B cell (primary cell): Measurements from ENCODE around the gene ZNF764. TPM values are rescaled to one million over a fixed set of nuclear protein-coding genes. Genes with fewer than 3 reads are reported as not detected.

ENCODE experiments used
- ATAC-seq: fragments of 200-7000 bp; cut with Tn5 transposase; one replicate; pipeline ENCODE4 v1.10.0; 2021; ENCODE audit warnings: low read depth, mild to moderate bottlenecking, moderate number of reproducible peaks, moderate library complexity
- CTCF ChIA-PET: fragments of 350-600 bp; sonication (Branson Sonifier 250); formaldehyde crosslinking; loops from one replicate; lab custom pipeline; 2021; ENCODE audit warnings: antibody characterized with exemption, inconsistent platforms; lab: Charles Lee
- POLR2A ChIA-PET: fragments of 350-600 bp; sonication (Branson Sonifier 250); formaldehyde crosslinking; loops from one replicate; lab custom pipeline; 2021; ENCODE audit warnings: antibody characterized with exemption; lab: Charles Lee
- DNase-seq: peaks from one replicate; pipeline ENCODE4 v3.0.0; 2013
- H2AFZ ChIP-seq: 2 replicates; pipeline ENCODE4 v1.6.1; 2012; ENCODE audit warnings: mild to moderate bottlenecking, low read depth, low read length; ENCODE audit not compliant: insufficient read depth, poor library complexity, severe bottlenecking
- H3K27ac ChIP-seq, 2 donors: 1 replicate in 1 of 2; 2 replicates in 1 of 2; pipeline ENCODE4 v1.5.1; 2012 to 2013; ENCODE audit warnings: low read length in 2 of 2, mild to moderate bottlenecking in 2 of 2, moderate library complexity in 1 of 2
- H3K27me3 ChIP-seq, 4 experiments: fragments of 200-600 bp in 1 of 4; sonication (generic) in 1 of 4; replicated peaks in 1 of 4; 1 replicate in 2 of 4; 2 replicates in 2 of 4; pipeline versions ENCODE4 v1.6.1 to v1.7.0; 2013 to 2016; ENCODE audit warnings: low read length in 3 of 4, mild to moderate bottlenecking in 2 of 4, mixed read lengths in 1 of 4, moderate library complexity in 1 of 4; ENCODE audit not compliant: insufficient read depth in 4 of 4, control insufficient read depth in 3 of 4; ENCODE audit errors: control extremely low read depth in 1 of 4
- H3K36me3 ChIP-seq, 2 experiments: replicated peaks in 1 of 2; 1 replicate in 1 of 2; 2 replicates in 1 of 2; pipeline versions ENCODE4 v1.6.1 to v1.7.1; 2013; ENCODE audit warnings: low read length in 1 of 2; ENCODE audit not compliant: insufficient read depth in 2 of 2, control insufficient read depth in 1 of 2; ENCODE audit errors: control extremely low read depth in 1 of 2, extremely low read depth in 1 of 2
- H3K4me1 ChIP-seq, 2 donors: fragments of 200-600 bp in 1 of 2; sonication (generic) in 1 of 2; 1 replicate in 1 of 2; 2 replicates in 1 of 2; pipeline versions ENCODE4 v1.5.1 to v1.6.1; 2013 to 2017; ENCODE audit warnings: low read length in 2 of 2; ENCODE audit not compliant: control insufficient read depth in 2 of 2, insufficient read depth in 2 of 2
- H3K4me2 ChIP-seq: replicated peaks from 2 replicates; pipeline ENCODE3; 2012; ENCODE audit warnings: mild to moderate bottlenecking, low read depth, low read length; ENCODE audit not compliant: poor library complexity, severe bottlenecking
- H3K4me3 ChIP-seq, 5 experiments: fragments of 200-600 bp in 1 of 5; sonication (generic) in 1 of 5; 1 replicate in 3 of 5; 2 replicates in 2 of 5; pipeline versions ENCODE4 v1.5.1 to v1.7.0; 2011 to 2016; ENCODE audit warnings: low read length in 4 of 5, mild to moderate bottlenecking in 4 of 5, low read depth in 2 of 5, control low read depth in 1 of 5, moderate library complexity in 1 of 5; ENCODE audit not compliant: insufficient read depth in 1 of 5; ENCODE audit errors: control extremely low read depth in 1 of 5, extremely low read depth in 1 of 5
- H3K79me2 ChIP-seq: fragments of 200-600 bp; sonication (generic); one replicate; pipeline ENCODE4 v1.6.0; 2016; ENCODE audit warnings: low read length; ENCODE audit not compliant: control insufficient read depth, insufficient read depth
- H3K9ac ChIP-seq: fragments of 200-600 bp; sonication (generic); 2 replicates; pipeline ENCODE4 v1.6.1; 2017; ENCODE audit warnings: mild to moderate bottlenecking, low read length, moderate library complexity
- H3K9me3 ChIP-seq, 3 donors: one replicate each; pipeline versions ENCODE4 v1.6.1 to v1.7.1; 2013; ENCODE audit warnings: low read length in 2 of 3; ENCODE audit not compliant: control insufficient read depth in 2 of 3, insufficient read depth in 1 of 3; ENCODE audit errors: control extremely low read depth in 1 of 3
- H4K20me1 ChIP-seq: 2 replicates; pipeline ENCODE4 v1.6.0; 2012; ENCODE audit warnings: mild to moderate bottlenecking, low read length; ENCODE audit not compliant: insufficient read depth, control insufficient read depth, poor library complexity, severe bottlenecking
- H3K27ac Mint-ChIP-seq: one replicate; pipeline ENCODE4 v1.8.0; 2021; ENCODE audit warnings: mixed read lengths
- H3K27me3 Mint-ChIP-seq: one replicate; pipeline ENCODE4 v1.8.0; 2021; ENCODE audit warnings: mixed read lengths
- H3K4me1 Mint-ChIP-seq: one replicate; pipeline ENCODE4 v1.8.0; 2021; ENCODE audit warnings: mixed read lengths
- H3K4me3 Mint-ChIP-seq: one replicate; pipeline ENCODE4 v1.8.0; 2021; ENCODE audit warnings: mixed read lengths
- H3K9me3 Mint-ChIP-seq: one replicate; pipeline ENCODE4 v1.8.0; 2022; ENCODE audit warnings: mixed read lengths; ENCODE audit not compliant: insufficient read depth
- CTCF ChIP-seq: fragments of 200-600 bp; IDR thresholded peaks from one replicate; pipeline ENCODE4 v1.8.0; 2022; ENCODE audit warnings: antibody characterized with exemption, mild to moderate bottlenecking
- EZH2 ChIP-seq: IDR thresholded peaks from 2 replicates; pipeline ENCODE4 v1.6.1; 2012; ENCODE audit warnings: borderline replicate concordance, low read depth, mild to moderate bottlenecking, moderate library complexity, low read length; ENCODE audit not compliant: insufficient read depth, poor library complexity, severe bottlenecking
- WGBS: methylation state at CpG from one replicate; pipeline ENCODE4 v1.1.5; 2013; ENCODE audit warnings: missing lambda C conversion rate; ENCODE audit not compliant: insufficient coverage; 5-methylcytosine and 5-hydroxymethylcytosine counted together
- intact Hi-C: fragments of 100-400 bp; cut with micrococcal nuclease; formaldehyde crosslinking; loops from one replicate; pipeline ENCODE4 v1.10.0; 2022
- polyA plus RNA-seq: library from polyadenylated mRNA; depleted of rRNA; stranded (reverse); fragments of >200 nt; gene quantifications from 2 replicates; pipeline ENCODE4 v1.2.3, GENCODE V29; 2012
- total RNA-seq, 2 donors: library from RNA; stranded (reverse); fragments of 120-200 nt in 1 of 2; gene quantifications; 1 replicate in 1 of 2; 2 replicates in 1 of 2; pipeline versions ENCODE4 v1.2.3 to v1.2.4, GENCODE V29; 2013 to 2022

ZNF764 gene
- total and polyA plus RNA-seq, 2 donors (not counting 1 experiment from before 2014, with no cell fraction given), result 12.6 to 20.9 TPM

GRCh38 chr16:30534368-30535105, 23.6 kb downstream of the ZNF764 start, which contains the start of gene ZNF747:
TSS of gene ZNF747 (minus strand) at chr16:30534858. CDS start at chr16:30534679, 179 bp downstream.
- Histone ChIP-seq H3K9ac (peak within 1 kb of the TSS; percentile 79), H3K27ac (peak within 1 kb of the TSS; percentile 89 to 94), H3K4me2 (peak within 1 kb of the TSS; percentile 80), H3K4me1 (peaks cover 8 to 23% of the 10 kb centered on the region in 2 donors), H3K36me3 (peaks cover 0 to 9% of the 10 kb centered on the region in 2 experiments), H3K27me3 (no peaks in the 10 kb centered on the region), H3K79me2 (peaks cover 44% of the 10 kb centered on the region), H4K20me1 (no peaks in the 10 kb centered on the region), H2AFZ (peak within 1 kb of the TSS; percentile 82), H3K4me3 (peak within 1 kb of the TSS; percentile 80 to 93 (median 88)), H3K9me3 (no peaks in the 10 kb centered on the region)
- no peaks in the 10 kb centered on the region for H3K27me3 Mint-ChIP-seq
- intact Hi-C loops, result loop anchor here (1.0 to 2.0 kb wide), 9 partner anchors 7 to 164 kb away; partner anchors contain the start of genes DCTPP1, FBRS, ZNF764 and ZNF785
- TF ChIP-seq EZH2 (no peak), CTCF (no peak)
- H3K4me1 Mint-ChIP-seq, result peaks cover 33% of the 10 kb centered on the region
- ChIA-PET CTCF (interaction anchor here (0.7 to 4.0 kb wide), 18 partner anchors 9 to 139 kb away, joined by 3 to 55 read pairs (median 8); partner anchors contain the start of genes DCTPP1, PRR14, SEPHS2 and ZNF48), POLR2A (interaction anchor here (0.6 to 3.5 kb wide), 17 partner anchors 10 to 116 kb away, joined by 3 to 38 read pairs (median 4); partner anchors contain the start of genes DCTPP1, ITGAL, PRR14 and ZNF689)
- peak within 1 kb of the TSS; percentile 98 for H3K4me3 Mint-ChIP-seq
- H3K9me3 Mint-ChIP-seq, result no peaks in the 10 kb centered on the region
- peak within 1 kb of the TSS; percentile 94 for H3K27ac Mint-ChIP-seq
- DNase-seq, result peak; percentile 93
- WGBS, result under 1% methylated on average over 70 of the region's 70 CpGs
- peak; percentile 82 for ATAC-seq
